Neural progenitor cell (in vitro differentiated cells): ENCODE data around the gene SRRM2. TPM values are rescaled to one million over a fixed set of nuclear protein-coding genes. Genes with fewer than 3 reads are reported as not detected.
A peak's percentile ranks its signal among the peaks of the same experiment; 100 is the strongest.

ENCODE experiments used
- DNase-seq: peaks from one replicate; pipeline ENCODE4 v3.0.0-alpha.2; 2016; ENCODE audit warnings: low spot score
- H2AFZ ChIP-seq: fragments of 200-600 bp; sonication (generic); replicated peaks from 2 replicates; pipeline ENCODE4 v1.6.1; 2016; ENCODE audit warnings: antibody characterized with exemption
- H3F3A ChIP-seq: fragments of 200-600 bp; sonication (generic); 2 replicates; pipeline ENCODE4 v1.6.1; 2016; ENCODE audit warnings: antibody characterized with exemption, low read depth
- H3K27ac ChIP-seq: fragments of 200-600 bp; sonication (generic); 2 replicates; pipeline ENCODE4 v1.5.1; 2016; ENCODE audit warnings: mild to moderate bottlenecking
- H3K27me3 ChIP-seq: fragments of 200-600 bp; sonication (generic); 2 replicates; pipeline ENCODE4 v1.6.1; 2016; ENCODE audit warnings: mild to moderate bottlenecking, moderate library complexity
- H3K36me3 ChIP-seq: fragments of 200-600 bp; sonication (generic); 2 replicates; pipeline ENCODE4 v1.5.1; 2016
- H3K4me1 ChIP-seq: fragments of 200-600 bp; sonication (generic); 2 replicates; pipeline ENCODE4 v1.6.1; 2016; ENCODE audit warnings: mixed run types
- H3K4me2 ChIP-seq: fragments of 200-600 bp; sonication (generic); 2 replicates; pipeline ENCODE4 v1.6.1; 2016
- H3K4me3 ChIP-seq: fragments of 200-600 bp; sonication (generic); 2 replicates; pipeline ENCODE4 v1.5.1; 2016
- H3K79me2 ChIP-seq: fragments of 200-600 bp; sonication (generic); 2 replicates; pipeline ENCODE4 v1.6.1; 2016; ENCODE audit warnings: low read depth
- H3K9ac ChIP-seq: fragments of 200-600 bp; sonication (generic); 2 replicates; pipeline ENCODE4 v1.6.1; 2016
- H3K9me3 ChIP-seq: fragments of 200-600 bp; sonication (generic); 2 replicates; pipeline ENCODE4 v1.5.1; 2016; ENCODE audit warnings: low read depth
- H4K20me1 ChIP-seq: fragments of 200-600 bp; sonication (generic); 2 replicates; pipeline ENCODE4 v1.6.1; 2016; ENCODE audit warnings: low read depth
- H3K27ac Mint-ChIP-seq: 3 replicates; pipeline ENCODE4 v1.8.0; 2021; ENCODE audit warnings: mixed read lengths
- H3K27me3 Mint-ChIP-seq: 2 replicates; pipeline ENCODE4 v1.8.0; 2022; ENCODE audit warnings: low read depth, mild to moderate bottlenecking, inconsistent platforms, moderate library complexity, mixed read lengths; ENCODE audit not compliant: insufficient read depth
- H3K36me3 Mint-ChIP-seq: 3 replicates; pipeline ENCODE4 v1.8.0; 2021; ENCODE audit warnings: mixed read lengths
- H3K4me1 Mint-ChIP-seq: 3 replicates; pipeline ENCODE4 v1.8.0; 2021; ENCODE audit warnings: mixed read lengths
- H3K4me3 Mint-ChIP-seq: 3 replicates; pipeline ENCODE4 v1.8.0; 2021; ENCODE audit warnings: mild to moderate bottlenecking, moderate library complexity, mixed read lengths
- H3K9me3 Mint-ChIP-seq: 3 replicates; pipeline ENCODE4 v1.8.0; 2020; ENCODE audit warnings: mixed read lengths
- CTCF ChIP-seq: fragments of 200-600 bp; sonication (generic); IDR thresholded peaks from 2 replicates; pipeline ENCODE4 v1.5.1; 2017; ENCODE audit warnings: antibody characterized with exemption, mild to moderate bottlenecking
- EZH2 ChIP-seq: fragments of 200-600 bp; sonication (generic); IDR thresholded peaks from 2 replicates; pipeline ENCODE4 v1.6.1; 2017; ENCODE audit warnings: antibody characterized with exemption, mild to moderate bottlenecking, moderate library complexity
- EZH2phosphoT487 ChIP-seq: fragments of 200-600 bp; sonication (generic); IDR thresholded peaks from 2 replicates; pipeline ENCODE4 v1.6.1; 2017; ENCODE audit warnings: antibody characterized with exemption
- total RNA-seq: library from RNA; depleted of rRNA; stranded (reverse); fragments of >200 nt; gene quantifications from 2 replicates; pipeline ENCODE4 v1.2.3, GENCODE V29; 2015; ENCODE audit warnings: low replicate concordance

The SRRM2 gene
- total RNA-seq, 1 donor from 2014 or later = 82.3 TPM

GRCh38 chr16:2814551-2815298 is 62.3 kb downstream of the SRRM2 start:
- Histone ChIP-seq H3K4me1 (no peaks in the 10 kb centered on the region), H3K27ac (no peak overlapping the region), H3F3A (no peaks in the 10 kb centered on the region), H3K4me3 (no peak overlapping the region), H4K20me1 (no peaks in the 10 kb centered on the region), H3K9me3 (no peaks in the 10 kb centered on the region), H3K79me2 (no peaks in the 10 kb centered on the region), H3K36me3 (no peaks in the 10 kb centered on the region), H3K9ac (no peak overlapping the region), H3K27me3 (no peaks in the 10 kb centered on the region), H3K4me2 (no peak overlapping the region), H2AFZ (no peak overlapping the region)
- no peak for DNase-seq
- no peaks in the 10 kb centered on the region for H3K36me3 Mint-ChIP-seq
- no peaks in the 10 kb centered on the region for H3K9me3 Mint-ChIP-seq
- H3K4me1 Mint-ChIP-seq = peaks cover 6% of the 10 kb centered on the region
- no peak for TF ChIP-seq EZH2
- TF ChIP-seq EZH2phosphoT487 = no peak
- no peak for TF ChIP-seq CTCF
- H3K27ac Mint-ChIP-seq = peak overlapping the region; percentile 95
- H3K27me3 Mint-ChIP-seq = peaks cover 12% of the 10 kb centered on the region
- H3K4me3 Mint-ChIP-seq = peak overlapping the region; percentile 57

GRCh38 chr16:2815299-2815771 is 62.9 kb downstream of the SRRM2 start:
- Histone ChIP-seq H3K27ac (no peak overlapping the region), H3K9ac (no peak overlapping the region), H3K27me3 (no peaks in the 10 kb centered on the region), H3K9me3 (no peaks in the 10 kb centered on the region), H2AFZ (no peak overlapping the region), H3K36me3 (no peaks in the 10 kb centered on the region), H3K4me1 (peaks cover 3% of the 10 kb centered on the region), H3K4me3 (no peak overlapping the region), H3K79me2 (no peaks in the 10 kb centered on the region), H3F3A (no peaks in the 10 kb centered on the region), H4K20me1 (no peaks in the 10 kb centered on the region), H3K4me2 (no peak overlapping the region)
- H3K36me3 Mint-ChIP-seq = no peaks in the 10 kb centered on the region
- no peak overlapping the region for H3K4me3 Mint-ChIP-seq
- no peak overlapping the region for H3K27ac Mint-ChIP-seq
- H3K4me1 Mint-ChIP-seq = peaks cover 6% of the 10 kb centered on the region
- no peak for DNase-seq
- no peaks in the 10 kb centered on the region for H3K9me3 Mint-ChIP-seq
- TF ChIP-seq CTCF (no peak), EZH2 (no peak), EZH2phosphoT487 (no peak)
- H3K27me3 Mint-ChIP-seq = peaks cover 7% of the 10 kb centered on the region

GRCh38 chr16:2816751-2817339 is 64.4 kb downstream of the SRRM2 start, which contains the start of gene PRSS21:
PRSS21 (plus strand) TSS chr16:2817237; CDS start chr16:2817269, 32 bp downstream.
- no peak for DNase-seq
- Mint-ChIP-seq H3K36me3 (no peaks in the 10 kb centered on the region), H3K9me3 (no peaks in the 10 kb centered on the region), H3K4me1 (peaks cover 6% of the 10 kb centered on the region), H3K27me3 (peaks cover 7% of the 10 kb centered on the region), H3K4me3 (no peak within 1 kb of the TSS), H3K27ac (no peak within 1 kb of the TSS)
- no peak within 1 kb of the TSS for H3K27ac ChIP-seq
- H3K9ac ChIP-seq = no peak within 1 kb of the TSS
- no peak within 1 kb of the TSS for H2AFZ ChIP-seq
- H3F3A ChIP-seq = no peaks in the 10 kb centered on the region
- H3K4me2 ChIP-seq = no peak within 1 kb of the TSS
- no peaks in the 10 kb centered on the region for H3K27me3 ChIP-seq
- TF ChIP-seq CTCF = peak; percentile 18
- no peak for TF ChIP-seq EZH2phosphoT487
- TF ChIP-seq EZH2 = no peak
- peaks cover 5% of the 10 kb centered on the region for H3K4me1 ChIP-seq
- H4K20me1 ChIP-seq = no peaks in the 10 kb centered on the region
- H3K9me3 ChIP-seq = no peaks in the 10 kb centered on the region
- H3K36me3 ChIP-seq = no peaks in the 10 kb centered on the region
- H3K79me2 ChIP-seq = no peaks in the 10 kb centered on the region
- H3K4me3 ChIP-seq = no peak within 1 kb of the TSS
